Neural cell (in vitro differentiated cells): Measurements from ENCODE around the gene AIF1L. TPM values are rescaled to one million over a fixed set of nuclear protein-coding genes. Genes with fewer than 3 reads are reported as not detected.

Experiments
- H2AFZ ChIP-seq: fragments of 200-600, 300-800 bp; sonication (generic), shearing (Covaris generic); 2 replicates; pipeline ENCODE4 v1.6.0; 2014; ENCODE audit warnings: low read depth, mild to moderate bottlenecking, antibody characterized with exemption, low read length, moderate library complexity
- H3F3A ChIP-seq: fragments of 200-600 bp; shearing (Covaris generic); 2 replicates; pipeline ENCODE4 v1.6.1; 2016; ENCODE audit warnings: mild to moderate bottlenecking, moderate library complexity, mixed read lengths, antibody characterized with exemption, low read length; ENCODE audit not compliant: insufficient read depth, poor library complexity, severe bottlenecking
- H3K27ac ChIP-seq: fragments of 200-600, 300-800 bp; sonication (generic), shearing (Covaris generic); 2 replicates; pipeline ENCODE4 v1.5.1; 2014; ENCODE audit warnings: mild to moderate bottlenecking, low read length, moderate library complexity
- H3K27me3 ChIP-seq: fragments of 300-800, 200-600 bp; sonication (generic), shearing (Covaris generic); 2 replicates; pipeline ENCODE4 v1.6.0; 2014; ENCODE audit warnings: mild to moderate bottlenecking, low read depth, low read length, moderate library complexity; ENCODE audit not compliant: insufficient read depth
- H3K36me3 ChIP-seq: fragments of 300-800, 200-600 bp; sonication (generic), shearing (Covaris generic); 2 replicates; pipeline ENCODE4 v1.5.1; 2014; ENCODE audit warnings: mild to moderate bottlenecking, antibody characterized with exemption, low read length, moderate library complexity; ENCODE audit not compliant: insufficient read depth
- H3K4me2 ChIP-seq: fragments of 300-800, 200-600 bp; sonication (generic), shearing (Covaris generic); 2 replicates; pipeline ENCODE4 v1.6.0; 2014; ENCODE audit warnings: mild to moderate bottlenecking, low read length
- H3K4me3 ChIP-seq: fragments of 300-800, 200-600 bp; sonication (generic), shearing (Covaris generic); 2 replicates; pipeline ENCODE4 v1.5.1; 2014; ENCODE audit warnings: mild to moderate bottlenecking, low read length, moderate library complexity
- H3K79me2 ChIP-seq: fragments of 200-600 bp; shearing (Covaris generic); replicated peaks from 2 replicates; pipeline ENCODE4 v1.6.0; 2014; ENCODE audit warnings: mild to moderate bottlenecking, low read length, moderate library complexity; ENCODE audit not compliant: insufficient read depth
- H3K9ac ChIP-seq: fragments of 300-800, 200-600 bp; sonication (generic), shearing (Covaris generic); 2 replicates; pipeline ENCODE4 v1.6.1; 2016; ENCODE audit warnings: mild to moderate bottlenecking, low read length, mixed read lengths
- H3K9me2 ChIP-seq: fragments of 200-600 bp; shearing (Covaris generic); 2 replicates; pipeline ENCODE4 v1.6.1; 2016; ENCODE audit warnings: mild to moderate bottlenecking, low read length, mixed read lengths; ENCODE audit not compliant: insufficient read depth
- H3K9me3 ChIP-seq: fragments of 200-600, 300-800 bp; sonication (generic), shearing (Covaris generic); 2 replicates; pipeline ENCODE4 v1.6.1; 2016; ENCODE audit warnings: mild to moderate bottlenecking, mixed run types, low read length, moderate library complexity, mixed read lengths
- H4K20me1 ChIP-seq: fragments of 200-600 bp; shearing (Covaris generic); 2 replicates; pipeline ENCODE4 v1.6.1; 2016; ENCODE audit warnings: mild to moderate bottlenecking, mixed run types; ENCODE audit not compliant: insufficient read depth
- EP300 ChIP-seq: fragments of 450-650 bp; conservative IDR thresholded peaks from 2 replicates; pipeline ENCODE4 v1.6.1; 2014; ENCODE audit warnings: antibody characterized with exemption, mild to moderate bottlenecking, moderate library complexity; ENCODE audit not compliant: poor library complexity, severe bottlenecking
- EZH2 ChIP-seq: fragments of 200-600, 300-800 bp; shearing (Covaris generic), sonication (generic); IDR thresholded peaks from 2 replicates; pipeline ENCODE4 v1.6.1; 2014; ENCODE audit warnings: antibody characterized with exemption, low read length, borderline replicate concordance, mild to moderate bottlenecking; ENCODE audit not compliant: insufficient read depth, poor library complexity, severe bottlenecking
- MXI1 ChIP-seq: fragments of 450-650 bp; conservative IDR thresholded peaks from 2 replicates; pipeline ENCODE4 v1.6.1; 2014; ENCODE audit warnings: antibody characterized with exemption, mild to moderate bottlenecking; ENCODE audit not compliant: poor library complexity, severe bottlenecking
- POLR2AphosphoS5 ChIP-seq: IDR thresholded peaks from 2 replicates; pipeline ENCODE4 v1.6.1; 2012
- RAD21 ChIP-seq: fragments of 450-650 bp; conservative IDR thresholded peaks from 2 replicates; pipeline ENCODE4 v1.6.1; 2014; ENCODE audit warnings: antibody characterized with exemption, mild to moderate bottlenecking, moderate library complexity
- SMC3 ChIP-seq: fragments of 450-650 bp; conservative IDR thresholded peaks from 2 replicates; pipeline ENCODE4 v1.6.1; 2014; ENCODE audit warnings: antibody characterized with exemption, mild to moderate bottlenecking, moderate library complexity; ENCODE audit not compliant: poor library complexity
- TAF1 ChIP-seq: IDR thresholded peaks from 2 replicates; pipeline ENCODE4 v1.6.1; 2012; ENCODE audit warnings: low read depth
- polyA plus RNA-seq: library from polyadenylated mRNA; depleted of rRNA; stranded (reverse); fragments of >200 nt; gene quantifications from 2 replicates; pipeline ENCODE4 v1.2.3, GENCODE V29; 2014
- TF ChIP-seq, protein P1 (sequence below): IDR thresholded peaks from 2 replicates; pipeline ENCODE4 v1.6.1; 2012; ENCODE audit warnings: borderline replicate concordance
- TF ChIP-seq, protein P2 (sequence below): fragments of 450-650 bp; IDR thresholded peaks from 2 replicates; pipeline ENCODE4 v1.5.1; 2014; ENCODE audit warnings: antibody characterized with exemption, mild to moderate bottlenecking, moderate library complexity; ENCODE audit not compliant: poor library complexity, severe bottlenecking

AIF1L gene
- polyA plus RNA-seq, 1 donor from 2014 or later = 3.4 TPM

GRCh38 chr9:131072107-131072870, 24.0 kb upstream of the AIF1L start:
- Histone ChIP-seq H3K4me3 (no peak overlapping the region), H3K27me3 (no peaks in the 10 kb centered on the region), H3K36me3 (no peaks in the 10 kb centered on the region), H3K79me2 (no peaks in the 10 kb centered on the region), H3K27ac (no peak overlapping the region), H4K20me1 (no peaks in the 10 kb centered on the region), H3K9me3 (no peaks in the 10 kb centered on the region), H3K9me2 (no peaks in the 10 kb centered on the region), H3F3A (no peaks in the 10 kb centered on the region), H2AFZ (no peak overlapping the region), H3K4me2 (no peak overlapping the region), H3K9ac (no peak overlapping the region)
- TF ChIP-seq, protein P1, sequence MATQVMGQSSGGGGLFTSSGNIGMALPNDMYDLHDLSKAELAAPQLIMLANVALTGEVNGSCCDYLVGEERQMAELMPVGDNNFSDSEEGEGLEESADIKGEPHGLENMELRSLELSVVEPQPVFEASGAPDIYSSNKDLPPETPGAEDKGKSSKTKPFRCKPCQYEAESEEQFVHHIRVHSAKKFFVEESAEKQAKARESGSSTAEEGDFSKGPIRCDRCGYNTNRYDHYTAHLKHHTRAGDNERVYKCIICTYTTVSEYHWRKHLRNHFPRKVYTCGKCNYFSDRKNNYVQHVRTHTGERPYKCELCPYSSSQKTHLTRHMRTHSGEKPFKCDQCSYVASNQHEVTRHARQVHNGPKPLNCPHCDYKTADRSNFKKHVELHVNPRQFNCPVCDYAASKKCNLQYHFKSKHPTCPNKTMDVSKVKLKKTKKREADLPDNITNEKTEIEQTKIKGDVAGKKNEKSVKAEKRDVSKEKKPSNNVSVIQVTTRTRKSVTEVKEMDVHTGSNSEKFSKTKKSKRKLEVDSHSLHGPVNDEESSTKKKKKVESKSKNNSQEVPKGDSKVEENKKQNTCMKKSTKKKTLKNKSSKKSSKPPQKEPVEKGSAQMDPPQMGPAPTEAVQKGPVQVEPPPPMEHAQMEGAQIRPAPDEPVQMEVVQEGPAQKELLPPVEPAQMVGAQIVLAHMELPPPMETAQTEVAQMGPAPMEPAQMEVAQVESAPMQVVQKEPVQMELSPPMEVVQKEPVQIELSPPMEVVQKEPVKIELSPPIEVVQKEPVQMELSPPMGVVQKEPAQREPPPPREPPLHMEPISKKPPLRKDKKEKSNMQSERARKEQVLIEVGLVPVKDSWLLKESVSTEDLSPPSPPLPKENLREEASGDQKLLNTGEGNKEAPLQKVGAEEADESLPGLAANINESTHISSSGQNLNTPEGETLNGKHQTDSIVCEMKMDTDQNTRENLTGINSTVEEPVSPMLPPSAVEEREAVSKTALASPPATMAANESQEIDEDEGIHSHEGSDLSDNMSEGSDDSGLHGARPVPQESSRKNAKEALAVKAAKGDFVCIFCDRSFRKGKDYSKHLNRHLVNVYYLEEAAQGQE = no peak
- TF ChIP-seq TAF1 (no peak), POLR2AphosphoS5 (no peak), RAD21 (no peak), SMC3 (no peak), EZH2 (no peak), MXI1 (no peak), EP300 (no peak)
- TF ChIP-seq, protein P2, sequence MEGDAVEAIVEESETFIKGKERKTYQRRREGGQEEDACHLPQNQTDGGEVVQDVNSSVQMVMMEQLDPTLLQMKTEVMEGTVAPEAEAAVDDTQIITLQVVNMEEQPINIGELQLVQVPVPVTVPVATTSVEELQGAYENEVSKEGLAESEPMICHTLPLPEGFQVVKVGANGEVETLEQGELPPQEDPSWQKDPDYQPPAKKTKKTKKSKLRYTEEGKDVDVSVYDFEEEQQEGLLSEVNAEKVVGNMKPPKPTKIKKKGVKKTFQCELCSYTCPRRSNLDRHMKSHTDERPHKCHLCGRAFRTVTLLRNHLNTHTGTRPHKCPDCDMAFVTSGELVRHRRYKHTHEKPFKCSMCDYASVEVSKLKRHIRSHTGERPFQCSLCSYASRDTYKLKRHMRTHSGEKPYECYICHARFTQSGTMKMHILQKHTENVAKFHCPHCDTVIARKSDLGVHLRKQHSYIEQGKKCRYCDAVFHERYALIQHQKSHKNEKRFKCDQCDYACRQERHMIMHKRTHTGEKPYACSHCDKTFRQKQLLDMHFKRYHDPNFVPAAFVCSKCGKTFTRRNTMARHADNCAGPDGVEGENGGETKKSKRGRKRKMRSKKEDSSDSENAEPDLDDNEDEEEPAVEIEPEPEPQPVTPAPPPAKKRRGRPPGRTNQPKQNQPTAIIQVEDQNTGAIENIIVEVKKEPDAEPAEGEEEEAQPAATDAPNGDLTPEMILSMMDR = no peak

GRCh38 chr9:131072871-131073237, 23.5 kb upstream of the AIF1L start:
- H3K9me2 ChIP-seq = no peaks in the 10 kb centered on the region
- TF ChIP-seq, protein P1 = no peak
- TF ChIP-seq TAF1 (no peak), MXI1 (no peak), SMC3 (no peak)

More at GRCh38 chr9:131072871-131073237, 23.5 kb upstream of the AIF1L start:
- H3K9ac ChIP-seq = no peak overlapping the region
- H2AFZ ChIP-seq = no peak overlapping the region
- H3F3A ChIP-seq = no peaks in the 10 kb centered on the region
- H3K9me3 ChIP-seq = no peaks in the 10 kb centered on the region
- no peaks in the 10 kb centered on the region for H4K20me1 ChIP-seq
- no peak overlapping the region for H3K27ac ChIP-seq
- no peaks in the 10 kb centered on the region for H3K36me3 ChIP-seq
- no peaks in the 10 kb centered on the region for H3K27me3 ChIP-seq
- H3K4me3 ChIP-seq = no peak overlapping the region
- no peak overlapping the region for H3K4me2 ChIP-seq
- H3K79me2 ChIP-seq = no peaks in the 10 kb centered on the region
